ENCODE data around the gene OR4D11.
"Not testable (repeated sequence)": the region's sequence is repeated elsewhere in the genome, so short reads cannot be mapped to it uniquely, and the experiment has no call there.

OR4D11 gene

GRCh38 chr11:59547605-59548308, 44.4 kb downstream of the OR4D11 start:
- in situ Hi-C loops (cut with MboI; ENCODE audit: low sequenced_read_pairs) = not testable (repeated sequence)

DNA sequence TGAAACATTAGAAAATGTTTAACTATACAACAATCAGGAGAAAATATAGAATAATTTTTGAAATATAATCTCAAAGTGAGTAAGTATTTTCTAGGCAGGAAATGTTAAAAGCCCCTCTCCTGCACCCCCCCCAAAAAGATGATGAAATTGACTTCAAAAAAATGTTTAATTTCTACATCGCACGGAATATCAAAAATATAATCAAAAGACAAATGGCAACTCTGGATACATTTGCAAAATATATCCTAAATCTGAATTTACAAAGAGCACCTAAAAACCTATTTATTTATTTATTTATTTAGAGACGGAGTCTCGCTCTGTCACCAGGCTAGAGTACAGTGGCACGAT, 44.9 kb downstream of the OR4D11 start:
- in situ Hi-C loops (cut with MboI; ENCODE audit: low sequenced_read_pairs) = no loop called here

DNA sequence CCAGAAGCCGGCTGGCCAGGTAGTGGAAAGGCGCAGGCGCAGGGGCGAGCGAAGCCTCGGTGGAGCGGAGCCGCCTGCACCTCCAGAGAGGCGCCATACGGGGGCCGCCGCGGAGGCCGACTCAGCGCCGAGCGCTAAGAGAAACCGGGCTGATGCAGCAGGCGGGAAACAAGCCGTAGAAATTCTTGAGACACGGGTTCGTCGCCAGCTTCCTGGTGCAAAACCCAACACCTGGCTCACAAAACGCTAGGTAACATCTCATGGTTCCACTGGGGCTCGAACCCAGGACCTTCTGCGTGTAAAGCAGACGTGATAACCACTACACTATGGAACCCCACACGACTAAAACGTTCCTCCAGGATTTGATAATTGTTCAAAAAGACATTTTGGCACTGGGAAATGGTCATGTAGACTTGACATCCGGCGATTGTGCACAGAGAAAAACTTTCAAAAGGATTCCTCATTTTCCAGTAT, 47.0 kb downstream of the OR4D11 start:
- in situ Hi-C loops (cut with MboI; ENCODE audit: low sequenced_read_pairs) = no loop called here

DNA sequence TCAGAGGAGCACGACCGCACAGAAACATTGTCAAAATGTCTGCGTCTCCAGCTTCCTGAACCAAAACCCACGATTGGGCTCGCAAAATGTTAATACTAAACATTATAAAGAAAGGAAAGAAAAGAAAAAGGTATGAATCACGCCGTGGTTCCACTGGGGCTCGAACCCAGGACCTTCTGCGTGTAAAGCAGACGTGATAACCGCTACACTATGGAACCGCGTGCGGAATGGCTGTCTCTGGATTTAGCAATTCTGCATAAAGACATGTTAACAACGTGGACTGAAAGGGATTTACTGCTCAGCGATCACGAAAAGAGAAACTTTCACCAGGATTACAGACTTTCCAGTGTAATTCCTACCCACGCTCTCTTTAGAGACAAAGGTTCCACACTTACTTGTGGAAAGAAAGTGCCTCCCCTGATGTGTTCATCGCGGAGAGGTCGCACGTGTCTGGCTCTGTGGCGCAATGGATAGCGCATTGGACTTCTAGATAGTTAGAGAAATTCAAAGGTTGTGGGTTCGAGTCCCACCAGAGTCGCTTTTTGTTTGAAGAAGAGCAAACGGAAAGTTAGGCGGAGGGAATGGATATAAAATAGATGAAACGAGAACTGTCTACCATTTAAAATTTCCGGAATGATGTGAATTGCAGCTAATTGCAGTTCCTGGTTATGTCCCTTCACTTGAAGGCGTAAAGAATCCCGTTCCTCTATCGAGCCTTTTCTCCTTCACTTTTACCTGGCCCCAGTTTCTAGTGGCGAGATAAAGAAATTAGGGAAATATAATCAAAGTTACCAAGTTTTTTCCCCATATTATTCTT, 47.7 kb downstream of the OR4D11 start:
- in situ Hi-C loops (cut with MboI; ENCODE audit: low sequenced_read_pairs) = no loop called here

- in situ Hi-C loops (cut with MboI; ENCODE audit: low sequenced_read_pairs) = no loop called here
These were observed 48.5 kb downstream of the OR4D11 start for GRCh38 chr11:59551659-59552521.

DNA sequence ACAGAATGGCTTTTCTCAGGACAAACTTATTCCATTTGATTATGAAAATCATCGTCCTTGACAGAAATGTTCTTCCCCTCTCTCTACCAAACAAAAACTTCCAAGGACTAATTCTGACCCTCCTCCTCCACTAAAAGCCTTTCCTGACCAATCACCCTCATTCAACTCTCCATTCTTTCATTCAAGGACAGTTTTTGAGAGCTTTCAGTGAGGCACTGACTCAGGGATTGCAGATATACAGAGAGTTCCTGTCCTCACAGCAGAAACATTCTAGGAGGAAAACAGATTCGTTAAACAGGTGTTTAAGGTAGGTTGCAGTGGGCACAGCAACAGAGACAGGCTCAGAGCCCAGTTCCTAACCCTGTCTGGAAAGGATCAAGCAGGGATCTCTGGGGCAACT, 49.5 kb downstream of the OR4D11 start:
- in situ Hi-C loops (cut with MboI; ENCODE audit: low sequenced_read_pairs) = no loop called here

GRCh38 chr11:59553323-59553722, 49.9 kb downstream of the OR4D11 start:
- in situ Hi-C loops (cut with MboI; ENCODE audit: low sequenced_read_pairs) = no loop called here
